ENCODE measurements around the gene ENSA. TPM values are rescaled to one million over a fixed set of nuclear protein-coding genes. Genes with fewer than 3 reads are reported as not detected.
"Not testable (repeated sequence)": the region's sequence is repeated elsewhere in the genome, so short reads cannot be mapped to it uniquely, and the experiment has no call there.

Gene ENSA
- polyA plus RNA-seq, 3 donors = 30.6 to 40.3 (median 38.5) TPM

- 100% methylated on average over 4 of the region's 6 CpGs for WGBS (ENCODE audit: insufficient coverage)
- Mint-ChIP-seq H3K4me1 (peaks cover 60% of the 10 kb centered on the region), H3K27me3 (ENCODE audit: low read depth in 3 of 3) (peaks cover 0 to 16% (median 2%) of the 10 kb centered on the region in 3 donors), H3K36me3 (peaks cover 76 to 95% of the 10 kb centered on the region in 2 donors), H3K27ac (peak overlapping the region; percentile 37 to 78 (median 63)), H3K9me3 (peaks cover 5 to 18% (median 12%) of the 10 kb centered on the region in 7 donors), H3K4me3 (peak overlapping the region; percentile 96 to 99)
- peak overlapping the region; percentile 100 for H3K9ac ChIP-seq (ENCODE audit: insufficient read depth, low read length, poor library complexity, severe bottlenecking)
- no peak for TF ChIP-seq CTCF (IDR thresholded peaks at IDR 0.05)
- H3K9me3 ChIP-seq (replicated peaks in 1 of 2; ENCODE audit: control insufficient read depth in 1 of 2, insufficient read depth in 1 of 2, low read length in 2 of 2) = no peaks in the 10 kb centered on the region
- H3K4me3 ChIP-seq (replicated peaks in 1 of 3; ENCODE audit: low read depth in 2 of 3, low read length in 3 of 3) = peak overlapping the region; percentile 81 to 100 (median 100)
- H4K20me1 ChIP-seq (ENCODE audit: insufficient read depth, low read length) = peaks cover 100% of the 10 kb centered on the region
- H3K4me1 ChIP-seq (ENCODE audit: control insufficient read depth in 1 of 2, insufficient read depth in 2 of 2, low read length in 2 of 2) = peaks cover 39 to 67% of the 10 kb centered on the region in 2 donors
- peaks cover 60 to 87% of the 10 kb centered on the region in 2 donors for H3K36me3 ChIP-seq (replicated peaks in 1 of 2; ENCODE audit: control insufficient read depth in 1 of 2, insufficient read depth in 2 of 2, low read length in 2 of 2)
- DNase-seq = no peak
- peak overlapping the region; percentile 92 for H3K4me2 ChIP-seq (replicated peaks; ENCODE audit: extremely low read depth, low read length, poor library complexity, severe bottlenecking)
- intact Hi-C loops (cut with micrococcal nuclease) = loop anchor here in 1 of 2 donors (5.0 kb wide), 1 partner anchor 38 kb away; no protein-coding TSS in a partner anchor
- no peaks in the 10 kb centered on the region for H3K27me3 ChIP-seq (ENCODE audit: control insufficient read depth in 2 of 2, insufficient read depth in 2 of 2, low read length in 2 of 2)
- peak overlapping the region in 1 of 2 donors; percentile 97 for H3K27ac ChIP-seq (ENCODE audit: low read depth in 1 of 2, low read length in 2 of 2)
- no peak overlapping the region for H2AFZ ChIP-seq (ENCODE audit: insufficient read depth, low read depth, low read length, poor library complexity, severe bottlenecking)
- H3K79me2 ChIP-seq (ENCODE audit: insufficient read depth, low read length) = peaks cover 100% of the 10 kb centered on the region
Observed at GRCh38 chr1:150574260-150575071, 54.9 kb downstream of the ENSA start.

- Histone ChIP-seq H4K20me1 (ENCODE audit: insufficient read depth, low read length) (peaks cover 100% of the 10 kb centered on the region), H3K4me3 (replicated peaks in 1 of 3; ENCODE audit: low read depth in 2 of 3, low read length in 3 of 3) (peak overlapping the region in 1 of 3 experiments; percentile 100), H3K4me2 (replicated peaks; ENCODE audit: extremely low read depth, low read length, poor library complexity, severe bottlenecking) (peak overlapping the region; percentile 47), H3K79me2 (ENCODE audit: insufficient read depth, low read length) (peaks cover 100% of the 10 kb centered on the region), H3K4me1 (ENCODE audit: control insufficient read depth in 1 of 2, insufficient read depth in 2 of 2, low read length in 2 of 2) (peaks cover 47 to 75% of the 10 kb centered on the region in 2 donors), H3K36me3 (replicated peaks in 1 of 2; ENCODE audit: control insufficient read depth in 1 of 2, insufficient read depth in 2 of 2, low read length in 2 of 2) (peaks cover 60 to 87% of the 10 kb centered on the region in 2 donors)
- peaks cover 5 to 16% (median 11%) of the 10 kb centered on the region in 7 donors for H3K9me3 Mint-ChIP-seq
- H3K4me1 Mint-ChIP-seq = peaks cover 69% of the 10 kb centered on the region
- peaks cover 77 to 95% of the 10 kb centered on the region in 2 donors for H3K36me3 Mint-ChIP-seq
- intact Hi-C loops (cut with micrococcal nuclease); H3K27me3 ChIP-seq (ENCODE audit: control insufficient read depth in 2 of 2, insufficient read depth in 2 of 2, low read length in 2 of 2); DNase-seq; H3K9me3 ChIP-seq (replicated peaks in 1 of 2; ENCODE audit: control insufficient read depth in 1 of 2, insufficient read depth in 1 of 2, low read length in 2 of 2); H3K27ac ChIP-seq (ENCODE audit: low read depth in 1 of 2, low read length in 2 of 2); H2AFZ ChIP-seq (ENCODE audit: insufficient read depth, low read depth, low read length, poor library complexity, severe bottlenecking); H3K9ac ChIP-seq (ENCODE audit: insufficient read depth, low read length, poor library complexity, severe bottlenecking): not testable (repeated sequence)
- WGBS (ENCODE audit: insufficient coverage) = 89% methylated on average over 9 of the region's 13 CpGs
- H3K27ac Mint-ChIP-seq = peak overlapping the region; percentile 50 to 80 (median 78)
- H3K27me3 Mint-ChIP-seq (ENCODE audit: low read depth in 3 of 3) = peaks cover 0 to 16% (median 2%) of the 10 kb centered on the region in 3 donors
- peak overlapping the region; percentile 39 to 69 for H3K4me3 Mint-ChIP-seq
Observed at GRCh38 chr1:150573648-150574071, 55.8 kb downstream of the ENSA start.
